Uterus (tissue), 2 donors: Measurements from ENCODE around the gene MTHFD1.

Experiments
- POLR2A ChIP-seq, 2 donors: fragments of 450-650 bp; IDR thresholded peaks; one replicate each; pipeline ENCODE4 v1.6.1; 2016; ENCODE audit warnings: antibody characterized with exemption in 2 of 2, mild to moderate bottlenecking in 1 of 2, moderate library complexity in 1 of 2
- TF ChIP-seq, protein P1 (sequence below), 4 experiments: fragments of 200-600 bp in 2 of 4; fragments of 450-650 bp in 2 of 4; sonication (generic) in 2 of 4; IDR thresholded peaks; one replicate each; pipeline ENCODE4 v1.5.1; 2016 to 2019; ENCODE audit warnings: antibody characterized with exemption in 4 of 4, mild to moderate bottlenecking in 2 of 4, moderate library complexity in 1 of 4

GRCh38 chr14:64465831-64466554 is 77.8 kb downstream of the MTHFD1 start:
- TF ChIP-seq, protein P1, sequence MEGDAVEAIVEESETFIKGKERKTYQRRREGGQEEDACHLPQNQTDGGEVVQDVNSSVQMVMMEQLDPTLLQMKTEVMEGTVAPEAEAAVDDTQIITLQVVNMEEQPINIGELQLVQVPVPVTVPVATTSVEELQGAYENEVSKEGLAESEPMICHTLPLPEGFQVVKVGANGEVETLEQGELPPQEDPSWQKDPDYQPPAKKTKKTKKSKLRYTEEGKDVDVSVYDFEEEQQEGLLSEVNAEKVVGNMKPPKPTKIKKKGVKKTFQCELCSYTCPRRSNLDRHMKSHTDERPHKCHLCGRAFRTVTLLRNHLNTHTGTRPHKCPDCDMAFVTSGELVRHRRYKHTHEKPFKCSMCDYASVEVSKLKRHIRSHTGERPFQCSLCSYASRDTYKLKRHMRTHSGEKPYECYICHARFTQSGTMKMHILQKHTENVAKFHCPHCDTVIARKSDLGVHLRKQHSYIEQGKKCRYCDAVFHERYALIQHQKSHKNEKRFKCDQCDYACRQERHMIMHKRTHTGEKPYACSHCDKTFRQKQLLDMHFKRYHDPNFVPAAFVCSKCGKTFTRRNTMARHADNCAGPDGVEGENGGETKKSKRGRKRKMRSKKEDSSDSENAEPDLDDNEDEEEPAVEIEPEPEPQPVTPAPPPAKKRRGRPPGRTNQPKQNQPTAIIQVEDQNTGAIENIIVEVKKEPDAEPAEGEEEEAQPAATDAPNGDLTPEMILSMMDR (IDR thresholded peaks at IDR 0.05), result peak; percentile 12 to 44 (median 38)
- TF ChIP-seq POLR2A (IDR thresholded peaks at IDR 0.05), result no peak
